GM23338 (cell line): ENCODE results near the gene CXCR5.

Source experiments
- CTCF ChIP-seq, 2 experiments: fragments of 200-600 bp in 1 of 2; sonication (generic) in 1 of 2; conservative IDR thresholded peaks; 2 replicates each; pipeline versions ENCODE4 v1.5.1 to v1.6.1; 2016 to 2017; ENCODE audit warnings: antibody characterized with exemption in 2 of 2, low read depth in 2 of 2, mild to moderate bottlenecking in 2 of 2, moderate library complexity in 1 of 2
- EZH2 ChIP-seq: fragments of 200-600 bp; sonication (generic); IDR thresholded peaks from one replicate; pipeline ENCODE4 v1.8.0; 2017; ENCODE audit warnings: antibody characterized with exemption, mild to moderate bottlenecking, low read depth; ENCODE audit not compliant: unreplicated experiment
- EZH2phosphoT487 ChIP-seq: fragments of 200-600 bp; sonication (generic); IDR thresholded peaks from one replicate; pipeline ENCODE4 v1.8.1; 2018; ENCODE audit warnings: antibody characterized with exemption; ENCODE audit not compliant: unreplicated experiment
- JUNB ChIP-seq: IDR thresholded peaks from one replicate; pipeline ENCODE4 v1.6.1; 2016; ENCODE audit warnings: antibody characterized with exemption; ENCODE audit not compliant: unreplicated experiment
- POLR2AphosphoS5 ChIP-seq: IDR thresholded peaks from 2 replicates; pipeline ENCODE4 v1.6.1; 2016; ENCODE audit warnings: antibody characterized with exemption, low read depth
- REST ChIP-seq: IDR thresholded peaks from one replicate; pipeline ENCODE4 v1.6.1; 2018; ENCODE audit warnings: antibody characterized with exemption; ENCODE audit not compliant: unreplicated experiment
- STAT1 ChIP-seq: IDR thresholded peaks from one replicate; pipeline ENCODE4 v1.6.1; 2016; ENCODE audit warnings: antibody characterized with exemption; ENCODE audit not compliant: unreplicated experiment
- ZNF114 ChIP-seq: fragments of 250-450 bp; sonication (Bioruptor Pico); IDR thresholded peaks from 2 replicates; pipeline ENCODE4 v1.5.0; 2020; ENCODE audit warnings: mild to moderate bottlenecking, moderate library complexity
- ZNF462 ChIP-seq: fragments of 250-450 bp; sonication (Bioruptor Pico); IDR thresholded peaks from 2 replicates; pipeline ENCODE4 v1.5.0; 2020; ENCODE audit warnings: mild to moderate bottlenecking, moderate library complexity

- TF ChIP-seq CTCF (conservative IDR thresholded peaks at IDR 0.05; ENCODE audit: low read depth in 2 of 2) (no peak), EZH2 (no peak), POLR2AphosphoS5 (0 out of 2 replicates have a peak, but pooled peaks have one; percentile 17), REST (no peak), EZH2phosphoT487 (no peak), ZNF462 (CRISPR knock-in tag) (no peak), JUNB (no peak), ZNF114 (no peak), STAT1 (no peak)
Measured at GRCh38 chr11:118911113-118911879, 27.6 kb downstream of the CXCR5 start.
